Thyroid gland (tissue), 4 donors: Measurements from ENCODE around the gene BMP2K. TPM values are rescaled to one million over a fixed set of nuclear protein-coding genes. Genes with fewer than 3 reads are reported as not detected.
A peak's percentile ranks its signal among the peaks of the same experiment; 100 is the strongest.

ENCODE experiments used
- DNase-seq, 2 donors: peaks; one replicate each; pipeline ENCODE4 v3.0.0-alpha.2; 2019
- H3K27ac ChIP-seq, 3 donors: fragments of 200-600 bp; sonication (generic); 1 replicate in 2 of 3; 2 replicates in 1 of 3; pipeline ENCODE4 v1.5.1; 2016 to 2019; ENCODE audit warnings: mild to moderate bottlenecking in 1 of 3, moderate library complexity in 1 of 3
- H3K27me3 ChIP-seq: fragments of 200-600 bp; sonication (generic); one replicate; pipeline ENCODE4 v1.5.1; 2019
- H3K36me3 ChIP-seq, 2 donors: fragments of 200-600 bp; sonication (generic); one replicate each; pipeline ENCODE4 v1.5.1; 2016 to 2019
- H3K4me1 ChIP-seq, 2 donors: fragments of 200-600 bp; sonication (generic); one replicate each; pipeline ENCODE4 v1.5.1; 2017 to 2019
- H3K4me3 ChIP-seq, 3 donors: fragments of 200-600 bp; sonication (generic); replicated peaks in 1 of 3; 1 replicate in 2 of 3; 2 replicates in 1 of 3; pipeline ENCODE4 v1.5.1; 2016; ENCODE audit warnings: mild to moderate bottlenecking in 1 of 3
- H3K9me3 ChIP-seq: fragments of 200-600 bp; sonication (generic); one replicate; pipeline ENCODE4 v1.5.1; 2017
- CTCF ChIP-seq, 6 experiments: fragments of 200-600 bp in 3 of 6; fragments of 450-650 bp in 3 of 6; sonication (generic) in 3 of 6; IDR thresholded peaks; one replicate each; pipeline ENCODE4 v1.5.1; 2016 to 2019; ENCODE audit warnings: antibody characterized with exemption in 6 of 6, mild to moderate bottlenecking in 2 of 6, inconsistent platforms in 1 of 6, moderate library complexity in 1 of 6
- POLR2A ChIP-seq, 2 donors: fragments of 450-650 bp; IDR thresholded peaks; one replicate each; pipeline ENCODE4 v1.6.1; 2017; ENCODE audit warnings: antibody characterized with exemption in 2 of 2, mild to moderate bottlenecking in 2 of 2, moderate library complexity in 1 of 2
- WGBS, 2 donors: methylation state at CpG; one replicate each; pipeline ENCODE4 v1.1.5; 2017; 5-methylcytosine and 5-hydroxymethylcytosine counted together
- intact Hi-C: fragments of 100-400 bp; cut with DNase I; formaldehyde crosslinking; loops from one replicate; pipeline ENCODE4 v1.15.1; 2023
- total RNA-seq, 4 donors: library from RNA; depleted of rRNA; stranded (reverse); fragments of >200 nt; gene quantifications; one replicate each; pipeline ENCODE4 v1.2.3, GENCODE V29; 2016

BMP2K gene
- total RNA-seq, 4 donors from 2014 or later, result 63.8 to 69.2 (median 64.3) TPM

GRCh38 chr4:78809928-78810835 lies 34.0 kb downstream of the BMP2K start:
- no peak for DNase-seq
- no peak for TF ChIP-seq CTCF (IDR thresholded peaks at IDR 0.05)
- no peak for TF ChIP-seq POLR2A (IDR thresholded peaks at IDR 0.05)
- Histone ChIP-seq H3K4me3 (no peak overlapping the region), H3K27ac (no peak overlapping the region), H3K4me1 (peaks cover 0 to 5% of the 10 kb centered on the region in 2 donors), H3K9me3 (no peaks in the 10 kb centered on the region), H3K36me3 (no peaks in the 10 kb centered on the region), H3K27me3 (no peaks in the 10 kb centered on the region)
- WGBS, 2 donors, result 92 to 93% methylated on average over 7 of the region's 7 CpGs
- intact Hi-C loops, result no loop called here

- 95 to 97% methylated on average over 2 of the region's 2 CpGs for WGBS, 2 donors
- intact Hi-C loops, result no loop called here
- peaks cover 0 to 5% of the 10 kb centered on the region in 2 donors for H3K4me1 ChIP-seq
- H3K27ac ChIP-seq, result no peak overlapping the region
- H3K9me3 ChIP-seq, result no peaks in the 10 kb centered on the region
- no peaks in the 10 kb centered on the region for H3K27me3 ChIP-seq
- H3K4me3 ChIP-seq, result no peak overlapping the region
- TF ChIP-seq POLR2A (IDR thresholded peaks at IDR 0.05), result no peak
- no peak for TF ChIP-seq CTCF (IDR thresholded peaks at IDR 0.05)
- no peaks in the 10 kb centered on the region for H3K36me3 ChIP-seq
- DNase-seq, result no peak
These were observed 34.9 kb downstream of the BMP2K start for GRCh38 chr4:78811034-78811433.

- TF ChIP-seq CTCF (IDR thresholded peaks at IDR 0.05) (no peak), POLR2A (IDR thresholded peaks at IDR 0.05) (no peak)
- WGBS, 2 donors, result 67 to 81% methylated on average over 4 of the region's 4 CpGs
- peak; percentile 25 to 29 for DNase-seq
- Histone ChIP-seq H3K4me1 (no peaks in the 10 kb centered on the region), H3K27me3 (no peaks in the 10 kb centered on the region), H3K36me3 (no peaks in the 10 kb centered on the region), H3K9me3 (no peaks in the 10 kb centered on the region), H3K27ac (no peak overlapping the region), H3K4me3 (no peak overlapping the region)
- intact Hi-C loops, result no loop called here
These were observed 42.5 kb downstream of the BMP2K start for GRCh38 chr4:78818530-78819079.

GRCh38 chr4:78824001-78824400 lies 47.9 kb downstream of the BMP2K start:
- intact Hi-C loops, result no loop called here
- no peaks in the 10 kb centered on the region for H3K4me1 ChIP-seq
- H3K27ac ChIP-seq, result no peak overlapping the region
- no peak overlapping the region for H3K4me3 ChIP-seq
- no peaks in the 10 kb centered on the region for H3K27me3 ChIP-seq
- TF ChIP-seq CTCF (IDR thresholded peaks at IDR 0.05) (no peak), POLR2A (IDR thresholded peaks at IDR 0.05) (no peak)
- H3K9me3 ChIP-seq, result no peaks in the 10 kb centered on the region
- DNase-seq, result no peak
- WGBS, 2 donors, result 96 to 97% methylated on average over 1 of the region's 1 CpG
- peaks cover 0 to 15% of the 10 kb centered on the region in 2 donors for H3K36me3 ChIP-seq

- Histone ChIP-seq H3K4me3 (no peak overlapping the region), H3K9me3 (no peaks in the 10 kb centered on the region), H3K4me1 (no peaks in the 10 kb centered on the region), H3K27me3 (no peaks in the 10 kb centered on the region), H3K36me3 (peaks cover 0 to 15% of the 10 kb centered on the region in 2 donors), H3K27ac (no peak overlapping the region)
- TF ChIP-seq POLR2A (IDR thresholded peaks at IDR 0.05), result no peak
- TF ChIP-seq CTCF (IDR thresholded peaks at IDR 0.05), result no peak
- intact Hi-C loops, result no loop called here
- no peak for DNase-seq
- WGBS, 2 donors, result 96 to 100% methylated on average over 3 of the region's 3 CpGs
These were observed 51.0 kb downstream of the BMP2K start for GRCh38 chr4:78827191-78827590.
